ENCODE measurements around the gene C16orf74.

Gene C16orf74

DNA sequence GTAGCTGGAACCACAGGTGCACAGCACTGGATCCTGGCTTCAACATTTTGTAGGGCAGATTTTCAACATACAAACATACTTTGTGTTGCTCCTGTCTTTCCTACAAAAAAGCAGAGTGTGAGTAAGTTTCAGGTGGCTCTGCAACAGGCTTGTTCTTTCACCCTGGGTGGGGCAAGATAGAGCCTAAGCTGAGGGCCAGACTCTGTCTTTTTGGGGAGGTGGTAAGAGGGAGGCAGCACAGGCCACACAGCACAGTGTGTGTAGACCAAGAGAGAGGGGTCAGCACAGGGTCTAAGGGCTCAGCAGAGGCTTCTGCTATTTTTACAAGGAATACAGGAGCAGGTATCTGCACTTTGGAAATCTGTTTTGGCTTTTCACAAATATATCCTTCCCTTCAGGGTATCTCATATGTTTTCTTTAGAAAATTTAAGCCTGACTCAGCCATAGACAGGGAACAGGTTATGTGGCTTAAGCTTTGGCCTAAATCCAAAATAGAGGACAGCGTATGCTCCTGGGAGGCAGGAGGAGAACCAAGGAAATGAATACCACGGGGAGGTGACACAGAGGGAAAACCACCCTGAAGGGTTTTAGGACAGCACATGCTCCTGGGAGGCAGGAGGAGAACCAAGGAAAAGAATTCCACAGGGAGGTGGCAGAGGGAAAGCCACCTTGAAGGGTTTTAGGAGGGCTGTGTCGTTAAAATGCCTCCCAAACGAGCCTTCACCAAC lies 26.9 kb upstream of the C16orf74 start:
- DNase-seq (ENCODE audit: insufficient read length, low spot score) (no peak), FAIRE-seq (no peak)

DNA sequence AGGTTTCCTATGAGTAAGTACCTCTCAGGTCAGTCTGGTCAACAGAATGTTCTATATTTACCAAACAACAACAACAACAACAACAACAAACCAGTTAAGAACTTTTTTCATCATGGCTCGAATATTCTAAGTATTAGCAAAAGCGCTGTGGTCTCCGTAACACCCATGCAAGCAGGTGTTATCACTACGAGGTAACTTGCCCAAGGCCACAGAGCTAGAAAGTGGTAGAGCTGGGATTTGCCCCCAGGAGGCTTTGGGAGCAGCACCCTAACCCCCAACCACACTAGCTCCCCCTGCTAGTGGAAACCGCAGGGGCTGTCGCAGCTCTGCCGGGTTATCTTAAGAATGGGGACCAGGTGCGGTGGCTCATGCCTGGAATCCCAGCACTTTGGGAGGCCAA lies 23.9 kb upstream of the C16orf74 start:
- FAIRE-seq (no peak), DNase-seq (ENCODE audit: insufficient read length, low spot score) (no peak)

DNA sequence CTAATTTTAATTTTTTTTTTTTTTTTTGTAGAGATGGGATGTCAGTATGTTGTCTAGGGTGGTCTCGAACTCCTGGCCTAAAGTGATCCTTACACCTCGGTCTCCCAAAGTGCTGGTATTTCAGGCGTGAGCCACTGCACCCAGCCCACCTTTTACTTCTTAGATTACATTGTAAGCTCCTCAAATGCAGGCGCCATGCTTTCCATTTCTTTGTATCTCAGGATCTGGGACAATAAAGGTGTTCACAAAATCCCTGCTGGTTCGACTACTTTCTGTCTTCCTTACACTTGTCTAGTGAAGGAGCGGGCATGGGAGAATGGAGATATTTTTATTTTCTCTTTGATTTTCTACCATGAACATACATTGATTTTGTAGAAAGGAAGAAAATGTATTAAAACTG lies 23.2 kb upstream of the C16orf74 start:
- FAIRE-seq (no peak), DNase-seq (ENCODE audit: insufficient read length, low spot score) (no peak)

DNA sequence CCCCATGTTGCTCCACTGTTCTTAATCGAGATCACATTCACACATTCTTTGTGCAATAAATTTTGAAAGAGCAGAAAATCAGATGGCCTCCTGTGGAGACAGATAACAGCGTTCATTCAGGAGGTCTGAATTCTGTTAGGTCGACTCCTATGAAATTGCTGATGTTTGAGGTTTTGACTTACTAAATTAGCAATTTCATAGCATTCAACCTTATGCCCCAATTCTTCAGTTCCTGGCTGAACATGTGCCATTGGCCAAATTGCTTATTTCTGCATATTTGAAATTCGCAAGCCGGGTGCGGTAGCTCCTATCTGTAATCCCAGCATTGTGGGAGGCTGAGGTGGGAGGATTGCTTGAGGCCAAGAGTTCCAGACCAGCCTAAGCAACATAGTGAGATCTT lies 22.1 kb upstream of the C16orf74 start:
- DNase-seq (ENCODE audit: insufficient read length, low spot score) (no peak), FAIRE-seq (no peak)

DNA sequence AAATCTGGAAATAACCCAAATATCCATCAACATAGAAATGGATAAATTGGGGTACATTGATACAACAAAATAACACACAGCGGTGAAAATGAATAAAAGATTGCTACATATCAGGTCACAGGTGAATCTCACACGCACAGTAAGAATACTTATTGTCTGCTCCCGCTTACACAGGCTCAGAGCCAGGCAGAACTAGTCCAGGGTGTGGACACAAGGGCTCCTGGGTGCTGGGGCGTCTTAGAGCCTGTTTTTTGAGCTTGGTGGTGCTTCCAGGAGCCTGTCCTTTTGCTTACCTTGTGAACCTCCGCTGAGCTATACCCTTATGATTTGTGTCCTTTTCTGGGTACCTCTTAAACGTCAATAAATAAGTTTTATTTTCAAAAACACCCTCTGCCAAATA lies 19.8 kb upstream of the C16orf74 start:
- FAIRE-seq (no peak), DNase-seq (ENCODE audit: insufficient read length, low spot score) (no peak)

DNA sequence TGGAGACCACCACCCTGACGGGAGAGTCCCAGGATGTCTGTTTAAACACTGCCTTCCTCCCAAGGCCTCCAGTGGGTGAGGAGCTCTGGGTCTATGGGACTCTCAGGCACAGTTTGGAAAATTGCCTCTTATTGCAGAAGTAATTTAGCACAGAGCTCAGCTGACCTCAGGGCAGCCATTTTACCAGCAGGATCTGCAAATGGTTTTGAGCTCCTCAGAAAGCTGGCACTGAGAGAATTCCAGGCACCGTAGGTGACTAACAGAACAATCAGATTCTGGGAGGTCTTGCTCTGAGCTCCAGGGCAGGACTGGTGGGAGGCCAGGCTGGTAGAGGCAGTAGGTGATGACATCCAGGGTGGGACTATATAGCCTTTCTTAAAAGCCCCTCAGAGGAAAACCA lies 17.3 kb upstream of the C16orf74 start:
- no peak for DNase-seq (ENCODE audit: insufficient read length, low spot score)
- no peak for FAIRE-seq

DNA sequence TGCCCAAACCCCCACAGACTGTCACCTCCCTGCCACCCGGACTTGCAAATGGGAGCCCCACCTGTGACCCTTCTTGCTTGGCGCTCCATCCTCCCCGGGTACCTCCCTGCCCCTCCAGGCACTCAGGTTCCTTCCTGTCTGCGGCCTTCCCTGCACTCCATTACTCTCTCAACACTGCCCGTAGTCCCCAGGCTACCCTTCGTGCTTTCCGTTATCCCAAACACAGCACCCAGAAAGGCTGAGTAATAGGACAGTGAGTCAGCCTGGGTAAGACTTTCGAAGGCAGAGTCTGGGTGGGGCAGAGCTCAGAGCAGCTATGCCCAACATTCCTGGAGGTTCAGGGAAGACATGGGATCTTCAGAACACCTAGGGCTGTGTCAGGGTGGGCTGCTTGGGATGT lies 16.6 kb upstream of the C16orf74 start:
- DNase-seq (ENCODE audit: insufficient read length, low spot score) (peak; percentile 95), FAIRE-seq (peak; percentile 93)

DNA sequence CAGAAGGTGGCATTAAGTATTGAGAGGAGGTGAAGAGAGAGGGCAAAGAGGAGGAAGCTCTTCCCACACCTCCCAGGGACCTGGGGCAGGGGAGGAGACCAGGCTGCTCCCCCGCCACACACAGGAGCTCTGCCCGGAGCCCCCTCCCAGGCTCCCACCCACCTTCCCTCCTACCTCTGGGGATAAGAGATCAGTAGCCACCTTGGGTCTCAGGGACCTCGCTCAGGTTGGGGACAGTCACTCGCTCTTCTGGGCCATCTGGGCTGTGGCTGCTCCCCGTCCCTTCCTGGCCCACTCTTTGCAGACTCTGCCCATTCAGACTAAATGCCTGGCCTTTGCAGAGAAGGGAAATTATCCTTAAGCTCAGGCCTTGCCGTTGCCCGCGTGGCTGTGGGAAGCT lies 14.9 kb upstream of the C16orf74 start:
- FAIRE-seq (no peak), DNase-seq (ENCODE audit: insufficient read length, low spot score) (no peak)

DNA sequence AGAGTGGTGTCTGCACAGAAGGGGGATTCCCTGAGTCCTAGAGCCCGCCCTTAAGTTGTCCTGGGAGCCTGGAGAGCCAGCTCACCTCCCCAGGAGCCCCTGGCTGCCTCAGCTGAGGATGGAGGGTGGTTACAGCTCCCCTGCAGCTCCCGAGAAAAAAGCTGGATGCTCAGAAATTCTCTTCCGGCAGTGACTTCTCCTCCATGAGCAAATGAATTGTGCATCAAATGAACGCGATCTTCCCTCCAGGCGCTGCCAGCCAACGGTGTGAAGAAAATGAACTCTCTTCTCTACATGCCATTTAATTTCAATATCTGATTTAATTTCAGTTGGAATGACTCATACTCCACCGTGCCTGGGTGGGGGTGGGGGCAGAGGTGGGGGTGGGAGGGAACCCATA lies 14.3 kb upstream of the C16orf74 start:
- no peak for DNase-seq (ENCODE audit: insufficient read length, low spot score)
- FAIRE-seq, result no peak

DNA sequence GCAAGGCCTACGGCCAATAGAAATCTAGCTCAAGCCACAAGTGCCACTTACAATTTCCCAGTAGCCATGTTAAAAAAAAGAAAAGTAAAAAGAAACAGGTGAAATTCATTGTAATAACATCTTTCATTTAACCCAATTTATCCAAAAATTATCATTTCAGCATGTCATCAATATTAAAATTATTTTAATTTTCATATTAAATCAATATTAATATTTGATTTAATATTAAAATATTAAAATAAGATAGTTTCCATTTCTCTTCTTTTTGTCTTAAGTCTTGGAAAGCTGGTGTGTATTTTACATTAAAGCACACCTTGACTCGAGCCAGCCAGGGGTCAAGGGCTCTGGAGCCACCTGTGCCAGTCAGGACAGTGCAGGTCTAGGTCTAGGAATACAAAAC lies 12.7 kb upstream of the C16orf74 start:
- DNase-seq (ENCODE audit: insufficient read length, low spot score), result no peak
- no peak for FAIRE-seq

DNA sequence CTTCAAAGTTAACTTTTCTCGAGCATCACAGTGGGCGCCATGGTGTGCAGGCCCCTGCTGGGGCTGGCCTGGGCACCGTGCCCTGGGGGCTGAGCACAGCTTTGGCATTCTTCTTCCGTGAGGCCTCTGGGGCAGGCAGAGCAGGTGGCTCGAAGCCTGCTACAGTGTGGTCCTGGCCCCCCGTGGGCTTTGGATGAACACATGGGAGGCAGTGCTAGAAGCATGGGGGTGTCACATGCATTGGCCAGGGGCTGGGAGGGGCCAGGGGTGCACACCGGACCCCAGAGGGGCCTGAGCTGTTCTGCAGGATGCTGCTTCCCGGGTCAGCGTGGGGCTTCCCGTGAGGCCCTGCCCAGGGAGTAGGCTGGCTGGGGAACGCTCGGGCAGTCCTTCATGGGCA lies 12.1 kb upstream of the C16orf74 start:
- DNase-seq (ENCODE audit: insufficient read length, low spot score) (no peak), FAIRE-seq (no peak)

DNA sequence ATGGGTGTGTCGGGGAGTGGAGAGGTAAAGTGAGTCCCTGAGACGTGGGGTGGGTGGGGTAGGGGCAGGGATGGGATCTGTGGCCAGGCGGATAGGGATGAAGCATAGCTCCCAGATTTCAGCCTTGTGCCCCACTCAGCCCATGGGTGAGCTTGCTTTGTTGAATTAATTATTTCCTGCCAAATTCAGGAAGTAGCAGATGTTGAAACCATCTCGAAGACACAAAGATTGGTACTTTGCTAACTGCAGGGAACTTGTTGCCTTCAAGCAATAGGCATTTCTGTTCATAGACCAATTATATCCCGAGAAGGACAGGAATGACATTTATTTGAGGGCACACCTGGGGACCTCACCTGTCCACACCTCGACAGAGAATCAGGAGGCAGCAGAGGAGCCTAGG lies 11.0 kb upstream of the C16orf74 start:
- no peak for DNase-seq (ENCODE audit: insufficient read length, low spot score)
- FAIRE-seq, result no peak

DNA sequence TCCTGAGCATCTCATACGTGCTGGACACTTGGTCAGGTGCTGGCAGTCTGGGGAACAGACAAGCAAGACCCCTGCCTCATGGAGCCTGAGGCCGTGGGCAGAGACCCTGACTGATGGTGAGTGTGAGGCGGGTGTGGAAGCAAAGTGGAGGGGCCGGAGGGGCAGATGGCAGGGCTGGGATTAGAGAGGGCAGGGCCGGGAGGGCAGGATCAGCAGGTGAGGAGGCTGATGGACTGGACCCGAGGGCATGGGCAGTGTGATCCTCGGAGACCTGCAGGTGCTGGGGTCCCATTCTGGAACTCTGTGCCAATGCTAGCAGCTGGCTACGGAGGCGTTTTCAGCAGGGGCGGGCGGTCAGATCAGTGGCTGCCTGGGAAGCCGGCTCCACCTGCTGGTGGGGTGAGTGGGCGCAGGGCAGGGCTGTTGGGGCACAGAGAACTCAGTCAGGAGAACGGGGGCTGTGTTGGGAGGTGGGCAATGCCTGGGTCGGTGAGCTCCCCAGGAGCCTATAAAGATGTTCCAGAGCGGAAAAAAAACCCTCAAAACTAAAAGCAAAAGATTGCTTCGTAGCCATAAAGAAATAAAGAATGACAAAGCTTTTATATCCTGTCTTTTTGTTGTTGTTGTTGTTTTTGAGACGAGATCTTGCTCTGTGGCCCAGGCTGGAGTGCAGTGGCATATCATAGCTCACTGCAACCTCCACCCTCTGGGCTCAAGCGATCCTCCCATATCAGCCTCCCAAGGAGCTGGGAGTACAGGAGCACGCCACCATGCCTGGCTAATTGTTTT lies 8.9 kb upstream of the C16orf74 start:
- peak; percentile 4 for FAIRE-seq
- DNase-seq (ENCODE audit: insufficient read length, low spot score), result peak; percentile 61

DNA sequence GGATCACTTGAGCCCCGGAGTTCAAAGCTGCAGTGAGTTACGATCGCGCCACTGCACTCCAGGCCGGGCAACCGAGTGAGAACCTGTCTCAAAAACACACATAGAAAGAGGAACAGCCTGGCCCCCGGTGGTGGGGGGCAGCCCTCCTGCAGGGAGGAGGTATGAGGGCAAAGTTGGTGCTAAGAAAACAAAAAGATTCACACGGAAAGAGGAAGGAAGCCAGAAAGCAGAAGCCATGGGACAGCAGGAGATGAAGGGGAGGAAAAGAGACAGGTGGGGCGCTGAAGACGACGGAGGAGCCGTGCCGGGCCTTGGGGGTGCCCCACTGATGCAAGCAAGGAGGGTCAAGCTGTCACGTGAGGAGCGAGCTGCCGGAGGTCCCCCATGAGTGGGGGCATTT lies 8.2 kb upstream of the C16orf74 start:
- DNase-seq (ENCODE audit: insufficient read length, low spot score), result no peak
- peak; percentile 13 for FAIRE-seq

DNA sequence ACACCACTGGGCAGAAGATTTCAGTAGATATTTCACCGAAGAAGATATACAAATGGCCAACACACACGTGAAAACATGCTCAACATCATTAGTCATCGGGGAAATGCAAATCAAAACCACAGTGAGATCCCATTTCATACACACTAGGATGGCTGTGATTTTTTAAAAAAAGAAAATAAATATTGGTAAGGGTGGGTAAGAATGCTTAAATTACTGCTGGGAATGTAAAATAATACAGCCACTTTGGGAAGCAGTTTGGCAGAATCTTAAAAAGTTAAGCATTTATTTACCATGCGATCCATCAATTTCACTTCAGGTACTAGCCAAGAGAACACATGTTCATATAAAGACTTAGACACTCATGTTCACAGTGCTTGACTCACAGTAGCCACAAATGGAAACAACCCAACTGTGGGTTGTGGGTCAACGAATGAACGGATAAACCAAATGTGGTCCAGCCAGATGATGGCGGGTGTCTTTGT lies 6.5 kb upstream of the C16orf74 start:
- no peak for DNase-seq (ENCODE audit: insufficient read length, low spot score)

DNA sequence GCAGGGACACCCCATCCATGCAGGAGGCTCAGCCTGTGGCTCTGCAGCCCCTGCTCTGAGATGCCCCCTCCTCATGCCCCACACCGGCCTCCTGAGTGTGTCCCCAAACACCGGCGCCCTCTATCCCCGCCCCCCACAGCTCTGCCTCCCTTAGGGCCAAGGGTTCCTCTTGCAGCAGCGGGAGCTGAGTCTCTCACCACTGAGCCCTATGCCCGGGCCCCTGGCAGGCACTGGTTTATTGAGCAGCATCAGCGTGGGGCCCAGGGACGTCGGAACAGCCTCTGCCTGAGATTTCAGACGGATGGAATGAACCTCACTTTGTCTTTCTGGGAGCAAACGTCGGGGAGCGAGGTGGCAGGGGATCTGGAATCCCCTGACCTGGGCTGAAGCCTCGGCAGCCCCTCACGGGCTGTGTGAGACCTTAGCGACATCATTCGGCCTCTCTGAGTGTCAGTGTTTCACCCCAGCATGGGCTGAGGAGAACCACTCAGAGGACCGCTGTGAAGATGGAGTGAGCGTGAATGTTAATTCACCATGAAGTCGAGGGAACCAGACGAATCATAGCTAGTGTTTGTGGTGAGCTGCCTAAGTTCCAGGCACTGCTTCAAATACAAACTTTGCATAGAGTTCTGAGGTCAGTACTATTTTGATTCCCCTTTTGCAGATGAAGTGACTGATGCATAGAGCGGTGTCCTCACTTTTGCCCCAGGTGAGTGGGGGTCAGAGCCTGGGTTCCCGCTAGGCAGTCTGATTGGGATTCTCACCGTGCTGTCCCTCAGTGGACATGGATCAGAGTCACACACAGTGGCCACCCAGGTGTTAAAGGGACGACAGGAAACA lies 5.3 kb upstream of the C16orf74 start:
- no peak for DNase-seq (ENCODE audit: insufficient read length, low spot score)
- peak; percentile 26 for FAIRE-seq

More for the DNA sequence above, 6.5 kb upstream of the C16orf74 start:
- peak; percentile 58 for FAIRE-seq

DNA sequence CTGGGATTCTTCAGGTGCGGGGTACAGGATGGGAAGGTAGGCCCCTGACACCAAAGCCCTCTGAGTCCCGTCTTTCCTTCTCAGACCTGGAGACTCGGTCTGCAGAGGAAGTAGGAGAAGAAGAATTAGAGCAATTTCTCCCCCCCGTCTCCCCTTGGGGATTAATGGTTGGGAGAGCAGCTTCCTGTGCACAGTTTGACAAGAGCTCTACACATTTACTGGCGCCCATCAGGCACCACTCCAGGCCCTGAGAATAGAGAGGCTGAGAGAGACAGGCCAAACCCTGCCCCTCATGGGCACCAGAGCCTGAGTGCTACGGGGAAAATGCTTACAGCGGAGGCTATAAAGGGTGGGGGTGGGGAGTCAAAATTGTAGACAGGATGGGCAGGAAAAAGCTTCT lies 3.5 kb upstream of the C16orf74 start:
- FAIRE-seq (no peak), DNase-seq (ENCODE audit: insufficient read length, low spot score) (no peak)

DNA sequence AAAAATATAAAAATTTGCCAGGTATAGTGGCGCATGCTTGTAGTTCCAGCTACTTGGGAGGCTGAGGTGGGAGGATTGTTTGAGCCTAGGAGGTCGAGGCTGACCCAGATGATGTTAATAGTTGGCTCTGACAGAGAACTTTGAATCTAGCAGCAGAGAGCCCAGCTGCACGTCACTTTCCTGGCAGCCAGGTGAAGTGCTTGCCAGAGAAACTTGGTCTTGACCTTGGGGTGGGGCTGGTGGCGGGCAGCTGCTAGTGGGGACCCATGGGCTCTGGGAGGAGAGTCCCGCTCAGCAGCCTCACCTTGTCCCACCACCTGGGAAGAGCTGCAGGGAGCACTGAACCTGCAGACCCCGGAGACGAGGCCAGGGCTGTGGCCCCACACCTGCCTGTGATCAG lies 3.1 kb upstream of the C16orf74 start:
- no peak for FAIRE-seq

DNA sequence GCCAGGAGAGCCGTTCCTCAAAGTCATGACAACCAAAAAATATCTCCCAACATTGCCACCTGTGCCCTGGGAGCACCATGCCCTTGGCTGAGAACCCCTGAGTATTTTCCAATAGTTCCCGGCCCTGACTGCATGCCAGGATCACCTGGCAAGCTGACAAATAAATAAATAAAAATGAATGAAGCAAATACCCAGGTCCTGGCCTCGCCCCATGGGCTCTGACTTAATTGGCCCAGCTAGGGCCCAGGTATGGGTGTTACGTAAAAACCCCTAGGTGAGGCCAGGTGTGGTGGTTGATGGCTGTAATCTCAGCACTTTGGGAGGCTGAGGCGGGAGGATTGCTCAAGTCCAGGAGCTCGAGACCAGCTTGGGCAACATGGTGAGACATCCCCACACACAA lies 2.7 kb upstream of the C16orf74 start:
- no peak for DNase-seq (ENCODE audit: insufficient read length, low spot score)
- no peak for FAIRE-seq

More for the DNA sequence above, 3.1 kb upstream of the C16orf74 start:
- DNase-seq (ENCODE audit: insufficient read length, low spot score), result no peak

DNA sequence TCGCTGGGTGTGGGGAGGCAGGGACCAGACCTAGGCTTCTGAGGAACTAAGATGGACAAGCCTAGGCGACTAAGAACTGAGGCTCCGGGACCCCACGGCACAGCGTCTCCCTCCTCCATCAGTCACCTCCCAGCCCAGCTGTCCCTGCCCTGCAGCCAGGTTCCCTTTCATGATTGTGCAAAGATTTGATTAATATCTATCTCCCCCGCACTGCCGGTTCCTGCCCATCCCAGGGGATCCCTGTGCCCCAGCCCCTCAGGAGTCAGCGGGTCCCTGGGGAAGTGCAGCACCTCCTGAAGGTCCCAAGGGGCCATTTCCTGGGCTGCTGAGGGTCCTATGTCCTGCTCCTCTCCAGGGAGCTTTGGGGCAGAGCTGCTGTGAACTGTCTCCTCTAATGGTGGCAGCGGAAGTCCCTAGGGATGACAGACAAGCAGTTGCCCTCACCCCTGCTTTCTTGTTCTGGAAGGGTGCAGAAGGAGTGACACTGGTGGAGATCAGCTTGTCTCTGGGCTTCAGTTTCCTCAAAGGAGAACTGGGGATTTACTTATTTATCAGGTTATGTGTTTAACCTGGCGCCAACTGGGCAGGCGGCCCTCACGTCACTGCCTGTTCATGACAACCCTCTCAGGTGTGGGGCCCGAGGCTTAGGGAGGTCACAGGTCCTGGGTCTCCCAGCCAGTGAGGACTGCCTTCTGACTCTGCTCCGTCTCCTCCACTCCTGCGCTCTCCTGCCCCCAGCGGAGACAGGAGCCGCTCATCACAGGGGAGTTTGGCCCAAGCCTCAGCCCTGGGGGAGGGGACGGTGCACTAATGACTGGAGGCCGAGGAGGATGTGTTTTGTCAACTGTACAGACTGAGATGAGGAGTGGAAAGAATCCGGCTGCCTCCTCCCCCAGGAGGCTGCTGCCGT lies 1.9 kb upstream of the C16orf74 start:
- no peak for FAIRE-seq
- DNase-seq (ENCODE audit: insufficient read length, low spot score), result no peak
